DOHH2 (cell line): ENCODE measurements around the gene GALNT2.

Source experiments
- H3F3A ChIP-seq: fragments of 200-600 bp; sonication (generic), shearing (Covaris generic); 2 replicates; pipeline ENCODE4 v1.6.0; 2016; ENCODE audit warnings: antibody characterized with exemption, mild to moderate bottlenecking; ENCODE audit not compliant: control insufficient read depth, insufficient read depth
- H3K27ac ChIP-seq: fragments of 200-600 bp; sonication (generic); 2 replicates; pipeline ENCODE4 v1.5.1; 2014; ENCODE audit warnings: low read depth, mild to moderate bottlenecking, low read length, moderate library complexity
- H3K27me3 ChIP-seq: fragments of 200-600 bp; sonication (generic); 2 replicates; pipeline ENCODE4 v1.6.1; 2014; ENCODE audit warnings: mild to moderate bottlenecking, low read length, mixed read lengths; ENCODE audit not compliant: control insufficient read depth
- H3K36me3 ChIP-seq: fragments of 200-600 bp; sonication (generic); 2 replicates; pipeline ENCODE4 v1.6.1; 2014; ENCODE audit warnings: mild to moderate bottlenecking, low read length, moderate library complexity, mixed read lengths; ENCODE audit not compliant: control insufficient read depth
- H3K4me1 ChIP-seq: fragments of 200-600 bp; sonication (generic); 2 replicates; pipeline ENCODE4 v1.6.1; 2014; ENCODE audit warnings: mild to moderate bottlenecking, low read length, mixed read lengths; ENCODE audit not compliant: control insufficient read depth
- H3K4me2 ChIP-seq: fragments of 200-600 bp; sonication (generic); 2 replicates; pipeline ENCODE4 v1.6.0; 2014; ENCODE audit warnings: mild to moderate bottlenecking, low read length, moderate library complexity
- H3K4me3 ChIP-seq: fragments of 200-600 bp; sonication (generic); 2 replicates; pipeline ENCODE4 v1.5.1; 2014; ENCODE audit warnings: mild to moderate bottlenecking, low read length, mixed read lengths
- H3K79me2 ChIP-seq: fragments of 200-600 bp; sonication (generic); 2 replicates; pipeline ENCODE4 v1.6.1; 2014; ENCODE audit warnings: mild to moderate bottlenecking, low read length, mixed read lengths; ENCODE audit not compliant: control insufficient read depth
- H3K9me2 ChIP-seq: fragments of 200-600 bp; sonication (generic); replicated peaks from 2 replicates; pipeline ENCODE4 v1.6.1; 2014; ENCODE audit warnings: mild to moderate bottlenecking, low read length, mixed read lengths; ENCODE audit not compliant: control insufficient read depth
- H3K9me3 ChIP-seq: fragments of 200-600 bp; sonication (generic); 2 replicates; pipeline ENCODE4 v1.6.1; 2014; ENCODE audit warnings: antibody characterized with exemption, low read length, mixed read lengths; ENCODE audit not compliant: control insufficient read depth, insufficient read depth
- H4K20me1 ChIP-seq: fragments of 200-600 bp; sonication (generic); 2 replicates; pipeline ENCODE4 v1.6.0; 2014; ENCODE audit warnings: low read depth, mild to moderate bottlenecking, antibody characterized with exemption, low read length, moderate library complexity; ENCODE audit not compliant: control insufficient read depth, insufficient read depth
- EZH2phosphoT487 ChIP-seq: fragments of 200-600 bp; sonication (generic); IDR thresholded peaks from 2 replicates; pipeline ENCODE4 v1.6.1; 2017; ENCODE audit warnings: borderline replicate concordance, mild to moderate bottlenecking, antibody characterized with exemption, low read length, moderate library complexity, mixed read lengths
- TF ChIP-seq, protein P1 (sequence below): fragments of 200-600 bp; sonication (generic); IDR thresholded peaks from one replicate; pipeline ENCODE4 v1.5.1; 2014; ENCODE audit warnings: antibody characterized with exemption, mild to moderate bottlenecking, low read depth, low read length; ENCODE audit not compliant: poor library complexity, severe bottlenecking

GALNT2 gene

DNA sequence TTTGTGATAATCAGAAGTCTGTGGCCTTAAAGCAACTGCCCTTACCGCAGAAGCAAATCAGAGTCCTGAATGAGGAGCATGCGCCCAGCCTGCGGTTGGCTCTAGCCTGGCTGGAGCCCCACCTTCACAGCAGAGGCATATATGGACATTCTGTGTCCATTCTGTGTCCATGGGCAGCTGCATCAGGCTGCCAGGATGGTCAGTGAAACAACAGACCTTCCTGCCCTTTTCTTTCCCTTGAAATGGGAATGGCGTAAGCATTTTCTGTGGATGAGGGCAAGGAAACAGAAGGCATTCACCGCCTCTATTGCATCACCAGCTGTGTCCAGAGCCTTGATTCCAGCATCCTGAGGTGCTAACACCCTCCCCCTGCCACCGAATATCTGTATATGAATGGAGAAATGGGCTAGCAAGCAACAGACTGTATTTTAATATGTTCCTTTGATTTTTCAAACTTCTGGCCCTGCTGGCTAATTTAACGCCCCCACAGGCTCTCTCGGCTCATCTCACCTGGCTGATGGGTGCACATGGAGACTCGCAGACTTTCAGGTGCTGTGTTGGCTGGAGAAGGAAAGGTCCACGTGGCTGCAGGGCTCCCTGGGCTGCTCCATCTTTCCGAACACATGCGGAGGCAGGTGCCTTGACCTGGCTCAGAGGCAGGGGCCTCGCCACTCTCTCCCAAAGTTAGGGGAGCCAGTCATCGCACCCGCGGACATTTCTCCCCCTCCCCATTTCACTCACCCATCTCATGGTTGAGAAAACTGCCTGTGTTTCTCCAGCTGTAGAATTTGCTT is 159.2 kb downstream of the GALNT2 start:
- Histone ChIP-seq H3K9me3 (no peaks in the 10 kb centered on the region), H3K79me2 (no peaks in the 10 kb centered on the region), H4K20me1 (0 out of 2 replicates have a peak, but pooled peaks cover 2% of the 10 kb centered on the region), H3K4me1 (peaks cover 4% of the 10 kb centered on the region; the same call in 1 of the 2 replicates), H3K4me3 (no peak overlapping the region), H3K27ac (no peak overlapping the region), H3K36me3 (no peaks in the 10 kb centered on the region), H3K4me2 (no peak overlapping the region), H3K9me2 (no peaks in the 10 kb centered on the region), H3F3A (no peaks in the 10 kb centered on the region), H3K27me3 (no peaks in the 10 kb centered on the region)
- TF ChIP-seq, protein P1, sequence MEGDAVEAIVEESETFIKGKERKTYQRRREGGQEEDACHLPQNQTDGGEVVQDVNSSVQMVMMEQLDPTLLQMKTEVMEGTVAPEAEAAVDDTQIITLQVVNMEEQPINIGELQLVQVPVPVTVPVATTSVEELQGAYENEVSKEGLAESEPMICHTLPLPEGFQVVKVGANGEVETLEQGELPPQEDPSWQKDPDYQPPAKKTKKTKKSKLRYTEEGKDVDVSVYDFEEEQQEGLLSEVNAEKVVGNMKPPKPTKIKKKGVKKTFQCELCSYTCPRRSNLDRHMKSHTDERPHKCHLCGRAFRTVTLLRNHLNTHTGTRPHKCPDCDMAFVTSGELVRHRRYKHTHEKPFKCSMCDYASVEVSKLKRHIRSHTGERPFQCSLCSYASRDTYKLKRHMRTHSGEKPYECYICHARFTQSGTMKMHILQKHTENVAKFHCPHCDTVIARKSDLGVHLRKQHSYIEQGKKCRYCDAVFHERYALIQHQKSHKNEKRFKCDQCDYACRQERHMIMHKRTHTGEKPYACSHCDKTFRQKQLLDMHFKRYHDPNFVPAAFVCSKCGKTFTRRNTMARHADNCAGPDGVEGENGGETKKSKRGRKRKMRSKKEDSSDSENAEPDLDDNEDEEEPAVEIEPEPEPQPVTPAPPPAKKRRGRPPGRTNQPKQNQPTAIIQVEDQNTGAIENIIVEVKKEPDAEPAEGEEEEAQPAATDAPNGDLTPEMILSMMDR, result no peak
- TF ChIP-seq EZH2phosphoT487, result no peak

DNA sequence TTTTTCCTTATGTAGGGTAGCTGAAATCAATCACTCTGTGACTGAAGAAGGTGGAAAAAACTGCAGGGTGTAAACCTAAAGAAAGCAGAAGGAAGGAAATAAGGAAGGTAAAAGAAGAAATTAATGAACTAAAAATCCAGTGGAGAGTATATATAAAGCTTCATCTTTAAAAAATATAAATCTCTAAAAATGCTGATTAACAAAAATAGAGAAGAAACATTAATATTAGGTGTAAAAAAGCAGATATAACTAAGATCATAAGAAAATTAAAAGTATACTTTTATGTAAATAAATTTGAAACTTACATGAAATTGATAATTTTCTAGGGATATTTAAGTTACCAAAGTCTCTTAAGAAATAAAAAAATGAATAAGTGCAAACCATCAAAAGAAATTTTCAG is 159.8 kb downstream of the GALNT2 start:
- TF ChIP-seq, protein P1, result no peak
- TF ChIP-seq EZH2phosphoT487, result no peak

DNA sequence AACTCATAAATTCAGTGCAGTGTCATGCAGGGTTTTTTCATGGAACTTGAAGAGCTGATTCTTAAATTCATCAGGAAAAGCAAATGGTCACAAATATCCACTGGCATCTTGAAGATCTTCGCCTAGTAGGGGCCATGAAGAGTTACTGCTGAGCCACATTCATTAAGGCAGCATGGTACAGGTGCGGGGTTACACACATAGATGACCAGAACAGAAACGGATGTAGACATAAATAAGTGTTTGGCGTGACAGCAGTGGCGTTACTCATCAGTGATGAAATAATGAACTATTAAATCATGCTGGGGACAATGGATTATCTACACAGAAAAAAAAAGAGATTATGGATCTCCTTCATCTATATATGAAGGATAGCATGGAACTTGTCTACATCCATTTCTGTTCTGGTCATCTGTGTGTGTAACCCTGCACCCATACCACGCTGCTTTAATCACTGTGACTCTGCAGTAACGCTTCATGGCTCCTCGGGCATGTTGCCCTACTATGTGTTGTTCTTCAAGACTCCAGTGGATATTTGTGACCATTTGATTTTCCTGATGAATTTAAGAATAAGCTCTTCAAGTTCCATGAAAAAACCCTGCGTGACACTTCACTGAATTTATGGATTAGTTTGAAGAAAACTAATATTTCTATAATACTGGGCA is 161.3 kb downstream of the GALNT2 start:
- Histone ChIP-seq H3K4me2 (no peak overlapping the region), H3K4me1 (peaks cover 4% of the 10 kb centered on the region; the same call in 1 of the 2 replicates), H3K4me3 (no peak overlapping the region), H3K79me2 (no peaks in the 10 kb centered on the region), H3K27me3 (no peaks in the 10 kb centered on the region), H3F3A (no peaks in the 10 kb centered on the region), H3K9me3 (no peaks in the 10 kb centered on the region), H4K20me1 (no peaks in the 10 kb centered on the region), H3K36me3 (no peaks in the 10 kb centered on the region), H3K27ac (no peak overlapping the region), H3K9me2 (no peaks in the 10 kb centered on the region)
- TF ChIP-seq, protein P1, result no peak
- TF ChIP-seq EZH2phosphoT487, result no peak

More for the DNA sequence above, 159.8 kb downstream of the GALNT2 start:
- Histone ChIP-seq H3K9me3 (no peaks in the 10 kb centered on the region), H3K79me2 (no peaks in the 10 kb centered on the region), H3K4me1 (peaks cover 4% of the 10 kb centered on the region; the same call in 1 of the 2 replicates), H3K36me3 (no peaks in the 10 kb centered on the region), H4K20me1 (no peaks in the 10 kb centered on the region), H3K4me2 (no peak overlapping the region), H3K9me2 (no peaks in the 10 kb centered on the region), H3F3A (no peaks in the 10 kb centered on the region), H3K27ac (no peak overlapping the region), H3K27me3 (no peaks in the 10 kb centered on the region), H3K4me3 (no peak overlapping the region)
